Inflammatory macrophage treated with lipopolysaccharide for 4 hours (primary cell): ENCODE results near the gene FAH.
"Not testable (repeated sequence)": the region's sequence is repeated elsewhere in the genome, so short reads cannot be mapped to it uniquely, and the experiment has no call there.

Experiments
- DNase-seq: peaks from one replicate; pipeline ENCODE4 v3.0.0-alpha.2; 2020

FAH gene

GRCh38 chr15:80152896-80153876 lies at the start of gene FAH:
Gene FAH, plus strand, starts transcription at chr15:80152999. Its CDS starts 56 bp downstream, at chr15:80153055.
- DNase-seq, result peak; percentile 40

- DNase-seq, result no peak
These were observed 47.6 kb upstream of the FAH start for GRCh38 chr15:80105193-80105592.

GRCh38 chr15:80105595-80105994 lies 47.2 kb upstream of the FAH start:
- DNase-seq, result no peak

DNA sequence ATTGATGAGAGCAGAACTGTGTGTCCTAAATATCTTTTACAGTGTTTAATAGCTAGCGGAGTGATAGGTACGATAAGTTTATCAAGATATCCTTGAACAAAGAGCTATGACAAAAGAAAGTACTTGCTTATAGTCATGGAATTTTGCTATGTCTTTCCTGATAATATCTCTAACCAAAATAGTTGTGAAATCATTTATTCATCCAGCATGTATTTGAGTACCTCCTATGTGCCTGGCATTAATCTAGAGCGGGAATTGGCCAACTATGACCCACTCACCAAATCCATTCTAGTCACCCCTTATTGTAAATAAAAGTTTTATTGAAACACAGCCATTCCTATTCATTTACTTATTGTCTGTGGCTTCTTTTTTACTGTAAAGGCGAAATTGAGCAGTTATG lies 46.7 kb upstream of the FAH start:
- DNase-seq, result no peak

- no peak for DNase-seq
These were observed 45.6 kb upstream of the FAH start for GRCh38 chr15:80107204-80107603.

- DNase-seq, result no peak
These were observed 45.0 kb upstream of the FAH start for GRCh38 chr15:80107774-80108173.

- no peak for DNase-seq
These were observed 43.4 kb upstream of the FAH start for GRCh38 chr15:80109388-80109787.

DNA sequence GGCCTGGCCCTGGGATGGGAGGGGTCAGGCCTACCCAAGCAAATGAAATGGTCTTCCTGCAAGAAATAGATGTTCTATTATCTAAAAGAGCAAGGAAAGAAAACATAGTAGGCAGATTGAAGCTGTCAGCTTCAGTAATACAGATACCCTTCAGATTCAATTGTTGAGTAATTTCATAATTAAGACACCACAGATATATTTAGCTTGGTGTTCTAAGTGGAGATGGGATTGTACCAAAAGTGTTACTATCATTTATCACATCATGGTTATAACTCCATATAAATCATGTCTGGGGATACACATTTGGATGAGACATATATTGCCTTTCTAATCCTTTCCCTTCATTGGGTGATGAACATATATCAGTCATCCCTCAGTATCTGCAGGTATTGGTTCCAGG lies 41.9 kb upstream of the FAH start:
- no peak for DNase-seq

- DNase-seq, result no peak
These were observed 38.7 kb upstream of the FAH start for GRCh38 chr15:80114114-80114513.

GRCh38 chr15:80115021-80115420 lies 37.8 kb upstream of the FAH start:
- no peak for DNase-seq

DNA sequence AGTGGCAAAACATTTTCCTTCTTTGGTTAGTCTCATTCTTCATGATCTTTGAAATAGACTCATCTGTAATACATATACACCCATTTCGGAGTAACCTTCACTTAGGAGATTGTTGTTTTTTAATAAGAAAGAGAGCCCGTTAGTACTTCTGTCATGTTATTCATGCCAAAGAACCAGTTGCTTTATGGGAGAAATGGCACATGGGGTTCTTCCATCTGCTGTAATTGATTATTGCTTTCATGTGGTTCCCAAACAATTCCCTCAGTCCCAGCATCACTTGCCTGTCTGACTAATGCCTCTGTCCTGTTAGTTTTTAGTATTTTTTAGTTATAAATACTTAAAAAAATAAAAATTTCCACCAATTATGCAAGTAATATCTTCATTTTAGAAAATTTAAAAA lies 33.8 kb upstream of the FAH start:
- DNase-seq, result no peak

GRCh38 chr15:80120636-80121035 lies 32.2 kb upstream of the FAH start:
- no peak for DNase-seq

- DNase-seq, result no peak
These were observed 31.3 kb upstream of the FAH start for GRCh38 chr15:80121546-80121945.

DNA sequence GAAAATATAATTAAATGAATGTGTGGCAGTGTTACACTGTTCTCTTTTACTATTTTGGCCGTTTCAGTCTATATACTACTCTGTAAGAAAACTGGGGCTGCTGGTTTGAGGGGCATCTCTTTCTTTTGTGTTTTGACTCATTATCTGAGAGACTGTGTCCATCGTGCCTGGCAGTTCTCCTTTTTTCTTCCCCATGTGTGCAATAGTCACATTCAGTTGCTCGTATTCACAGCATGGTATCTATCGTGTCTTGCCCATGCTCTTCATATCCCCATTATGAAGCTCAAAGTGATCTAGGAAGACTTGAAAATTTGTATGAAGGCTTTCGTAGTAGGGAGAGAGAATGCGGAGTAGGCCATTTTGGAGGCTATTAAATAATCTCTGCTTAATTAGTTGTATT lies 29.8 kb upstream of the FAH start:
- DNase-seq, result peak; percentile 60

- not testable (repeated sequence) for DNase-seq
These were observed 25.5 kb upstream of the FAH start for GRCh38 chr15:80127253-80127652.

DNA sequence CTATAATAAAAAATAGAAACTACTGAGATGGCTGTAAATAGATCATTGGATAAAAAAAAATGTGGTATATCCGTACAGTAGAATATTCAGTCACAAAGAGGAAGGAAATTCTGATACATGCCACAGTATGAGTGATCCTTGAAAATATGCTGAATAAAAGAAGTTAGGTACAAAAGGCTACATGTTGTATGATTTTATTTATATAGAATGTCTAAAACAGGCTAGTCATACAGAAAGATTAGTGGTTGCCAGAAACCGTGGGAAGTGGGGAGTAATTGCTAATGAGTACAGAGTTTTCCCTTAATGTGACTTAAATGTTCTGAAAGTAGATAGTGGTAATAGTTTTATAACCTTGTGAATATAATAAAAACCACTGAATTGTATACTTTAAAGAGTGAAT lies 24.9 kb upstream of the FAH start:
- DNase-seq, result no peak

- DNase-seq, result no peak
These were observed 20.4 kb upstream of the FAH start for GRCh38 chr15:80132382-80132781.

DNA sequence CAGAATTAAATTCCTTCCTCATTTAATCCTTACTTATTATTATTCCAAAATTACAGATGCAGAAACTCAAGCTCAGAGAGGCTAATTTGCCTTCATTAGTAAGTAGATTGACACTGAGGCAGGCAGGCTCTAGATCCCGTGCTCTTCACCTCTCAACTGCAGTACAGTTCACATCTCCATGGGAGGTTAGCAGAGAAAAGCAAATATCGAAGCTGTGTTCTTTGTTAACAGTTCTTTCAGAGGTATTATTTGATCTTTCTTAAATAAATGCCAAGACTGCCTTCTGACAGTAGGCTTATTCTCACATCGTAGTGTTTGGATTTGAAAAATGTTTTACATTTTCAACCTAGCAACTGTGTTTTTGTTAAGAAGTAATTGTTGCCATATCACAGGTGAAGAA lies 15.9 kb upstream of the FAH start:
- no peak for DNase-seq

DNA sequence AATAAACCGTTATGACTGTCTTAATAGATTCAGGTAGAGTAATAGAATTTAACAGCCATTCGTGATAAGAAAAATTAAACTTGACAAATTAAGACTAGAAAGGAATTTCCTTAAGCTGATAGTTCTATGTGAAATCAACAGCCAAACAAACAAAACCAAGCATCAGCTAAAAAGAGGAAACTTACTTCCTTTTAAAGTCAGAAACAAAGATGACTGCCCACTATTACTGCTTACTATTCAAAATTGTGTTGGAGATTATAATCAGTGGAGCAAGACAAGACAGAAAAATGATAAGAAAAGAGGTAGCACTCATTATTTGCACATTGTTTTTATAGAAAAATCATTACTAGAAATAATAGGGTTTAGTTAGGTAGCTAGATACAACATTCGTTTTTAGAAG lies 13.8 kb upstream of the FAH start:
- DNase-seq, result no peak

GRCh38 chr15:80140909-80141308 lies 11.9 kb upstream of the FAH start:
- DNase-seq, result no peak

GRCh38 chr15:80141916-80142598 lies 10.7 kb upstream of the FAH start:
- no peak for DNase-seq

DNA sequence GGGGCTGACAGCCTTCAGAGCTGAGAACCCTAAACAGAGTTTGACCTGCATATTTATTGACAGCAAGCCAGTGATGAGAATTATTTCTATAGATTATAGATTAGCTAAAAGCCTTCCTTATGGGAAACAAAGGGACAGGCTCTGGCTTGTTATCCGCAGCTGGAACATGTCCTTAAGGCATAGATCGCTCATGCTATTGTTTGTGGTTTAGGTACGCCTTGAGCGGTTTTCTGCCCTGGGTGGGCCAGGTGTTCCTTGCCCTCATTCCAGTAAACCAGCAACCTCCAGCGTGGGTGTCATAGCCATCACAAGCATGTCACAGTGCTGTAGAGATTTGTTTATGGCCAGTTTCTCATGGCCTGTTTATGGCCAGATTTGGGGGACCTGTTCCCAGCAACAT lies 10.2 kb upstream of the FAH start:
- no peak for DNase-seq

DNA sequence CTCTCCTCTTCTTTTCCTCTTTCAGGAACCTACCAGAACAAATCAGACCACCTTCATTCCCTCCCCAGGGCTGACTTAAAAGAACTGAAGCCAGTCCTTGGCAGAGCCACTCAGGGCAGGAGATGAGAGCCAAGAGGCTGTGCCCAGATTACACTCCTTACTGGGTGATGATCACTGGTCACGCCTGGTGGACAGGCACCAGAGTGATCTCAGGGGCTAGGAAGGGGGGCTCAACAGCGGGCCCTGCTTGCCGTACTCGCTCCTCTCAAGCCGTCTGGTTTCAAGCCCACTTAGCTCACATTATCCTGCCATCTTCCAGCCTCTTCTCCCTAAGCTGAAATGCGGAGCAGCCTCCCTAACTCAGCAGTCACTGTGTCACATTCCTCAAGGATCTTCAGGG lies 1.7 kb upstream of the FAH start:
- no peak for DNase-seq

DNA sequence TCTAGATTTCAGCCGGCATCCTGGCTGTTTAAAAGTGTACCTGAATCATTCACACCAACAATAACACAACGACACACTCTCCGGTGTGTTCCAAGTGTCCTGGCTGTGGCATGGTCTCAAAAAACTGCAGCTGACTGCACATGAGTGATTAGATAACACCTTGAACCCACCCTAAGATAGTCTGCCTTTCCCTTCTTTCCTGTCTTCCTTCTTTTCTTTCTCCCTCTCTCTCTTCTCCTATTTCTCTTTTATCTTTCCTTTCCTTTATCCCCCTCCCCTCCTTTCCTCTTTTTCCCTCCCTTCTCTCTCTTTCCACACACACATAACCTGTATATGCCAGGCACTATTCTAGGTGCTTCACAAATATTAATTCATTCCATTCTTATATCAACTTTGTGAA lies 1.2 kb upstream of the FAH start:
- no peak for DNase-seq
